ENCODE measurements around the gene KRT83.
"Not testable (repeated sequence)": the region's sequence is repeated elsewhere in the genome, so short reads cannot be mapped to it uniquely, and the experiment has no call there.

The KRT83 gene

GRCh38 chr12:52353766-52354165, 32.6 kb upstream of the KRT83 start:
- no peak for DNase-seq (ENCODE audit: low read depth)

- DNase-seq (ENCODE audit: low read depth) = no peak
Observed at GRCh38 chr12:52352951-52353350, 31.8 kb upstream of the KRT83 start.

- no peak for DNase-seq (ENCODE audit: low read depth)
Observed at GRCh38 chr12:52351196-52352059, 30.2 kb upstream of the KRT83 start.

- DNase-seq (ENCODE audit: low read depth) = no peak
Observed at GRCh38 chr12:52350786-52351185, 29.6 kb upstream of the KRT83 start.

- no peak for DNase-seq (ENCODE audit: low read depth)
Observed at GRCh38 chr12:52350021-52350620, 28.9 kb upstream of the KRT83 start.

GRCh38 chr12:52349196-52349595, 28.0 kb upstream of the KRT83 start:
- no peak for DNase-seq (ENCODE audit: low read depth)

GRCh38 chr12:52347551-52348510, 26.6 kb upstream of the KRT83 start:
- no peak for DNase-seq (ENCODE audit: low read depth)

GRCh38 chr12:52347016-52347415, 25.8 kb upstream of the KRT83 start:
- DNase-seq (ENCODE audit: low read depth) = no peak

GRCh38 chr12:52346593-52346992, 25.4 kb upstream of the KRT83 start:
- DNase-seq (ENCODE audit: low read depth) = no peak

- not testable (repeated sequence) for DNase-seq (ENCODE audit: low read depth)
Observed at GRCh38 chr12:52345041-52345440, 23.8 kb upstream of the KRT83 start.

GRCh38 chr12:52344111-52344510, 22.9 kb upstream of the KRT83 start:
- no peak for DNase-seq (ENCODE audit: low read depth)

- DNase-seq (ENCODE audit: low read depth) = no peak
Observed at GRCh38 chr12:52343550-52343949, 22.4 kb upstream of the KRT83 start.

- no peak for DNase-seq (ENCODE audit: low read depth)
Observed at GRCh38 chr12:52342781-52343490, 21.7 kb upstream of the KRT83 start.

- no peak for DNase-seq (ENCODE audit: low read depth)
Observed at GRCh38 chr12:52341066-52341580, 19.9 kb upstream of the KRT83 start.

- DNase-seq (ENCODE audit: low read depth) = no peak
Observed at GRCh38 chr12:52338241-52338960, 17.2 kb upstream of the KRT83 start.

- DNase-seq (ENCODE audit: low read depth) = no peak
Observed at GRCh38 chr12:52337054-52337453, 15.9 kb upstream of the KRT83 start.

GRCh38 chr12:52336641-52337040, 15.4 kb upstream of the KRT83 start:
- DNase-seq (ENCODE audit: low read depth) = no peak

GRCh38 chr12:52335598-52336262, 14.5 kb upstream of the KRT83 start:
- no peak for DNase-seq (ENCODE audit: low read depth)

GRCh38 chr12:52334185-52334584, 13.0 kb upstream of the KRT83 start:
- DNase-seq (ENCODE audit: low read depth) = no peak

- DNase-seq (ENCODE audit: low read depth) = no peak
Observed at GRCh38 chr12:52333321-52333720, 12.1 kb upstream of the KRT83 start.
